Measurements from ENCODE around the gene STAB1. TPM values are rescaled to one million over a fixed set of nuclear protein-coding genes. Genes with fewer than 3 reads are reported as not detected.

STAB1 gene
- total and polyA plus RNA-seq, 10 of the 15 experiments (the other 5 are each of a cell fraction or from before 2014, with no cell fraction given) = 0.46 TPM; not detected in 9

GRCh38 chr3:52458770-52459545 lies 36.2 kb upstream of the STAB1 start:
- Histone ChIP-seq H3K27ac (ENCODE audit: control insufficient read depth, insufficient read depth) (0 out of 2 replicates have a peak overlapping the region, but pooled peaks have one; percentile 29), H3K36me3 (ENCODE audit: control insufficient read depth in 2 of 2, insufficient read depth in 2 of 2, low read length in 1 of 2) (peaks cover 0 to 17% of the 10 kb centered on the region in 2 experiments), H3K79me2 (ENCODE audit: control insufficient read depth, insufficient read depth, low read length) (peaks cover 26% of the 10 kb centered on the region), H3K9me3 (replicated peaks; ENCODE audit: control insufficient read depth, insufficient read depth, low read length) (no peaks in the 10 kb centered on the region), H3K9ac (ENCODE audit: control insufficient read depth, insufficient read depth, low read length) (no peak overlapping the region), H3K27me3 (replicated peaks in 1 of 2; ENCODE audit: control insufficient read depth in 2 of 2, insufficient read depth in 2 of 2, low read length in 1 of 2) (no peaks in the 10 kb centered on the region), H4K20me1 (ENCODE audit: control insufficient read depth, insufficient read depth) (no peaks in the 10 kb centered on the region), H3K4me3 (no peak overlapping the region), H3K4me2 (ENCODE audit: control insufficient read depth, insufficient read depth) (peak overlapping the region; percentile 6), H2AFZ (ENCODE audit: control insufficient read depth, low read depth, low read length) (no peak overlapping the region), H3K4me1 (ENCODE audit: control insufficient read depth, insufficient read depth, low read length) (peaks cover 36% of the 10 kb centered on the region)
- DNase-seq (ENCODE audit: low read depth, low spot score) (peak; percentile 27), ATAC-seq (peak; percentile 54), FAIRE-seq (no peak)
- intact Hi-C loops (cut with micrococcal nuclease; ENCODE audit: unreplicated experiment) = loop anchor here (5.0 to 10.0 kb wide), 2 partner anchors 78 to 226 kb away; partner anchors contain the start of genes GNL3, PBRM1 and UQCC5
- ChIA-PET SMC1A (ENCODE audit: uncharacterized antibody, unreplicated experiment) (interaction anchor here (0.7 to 1.2 kb wide), 5 partner anchors 11 to 318 kb away, joined by 3 to 4 read pairs (median 3); partner anchors contain the start of gene ITIH1), RAD21 (ENCODE audit: unreplicated experiment) (interaction anchor here (0.7 to 1.4 kb wide), 6 partner anchors 9 to 168 kb away, joined by 3 read pairs; partner anchors contain the start of gene UQCC5), CTCF (interaction anchor here (0.6 to 5.1 kb wide), 6 partner anchors 12 to 225 kb away, joined by 3 to 34 read pairs (median 4); partner anchors contain the start of gene SEMA3G), POLR2A (interaction anchor here (0.5 to 1.7 kb wide), 5 partner anchors 11 to 959 kb away, joined by 3 to 9 read pairs (median 4); no protein-coding TSS in a partner anchor)
- in situ Hi-C loops (cut with MboI) = no loop called here
- peak; percentile 40; the same call in 1 of the 2 replicates for TF ChIP-seq ATF7 (IDR thresholded peaks at IDR 0.05; ENCODE audit: low read depth)
- TF ChIP-seq CREB1 (IDR thresholded peaks at IDR 0.05; ENCODE audit: low read depth) = peak; percentile 65; the same call in 1 of the 2 replicates
- peak; percentile 47; the same call in 1 of the 2 replicates for TF ChIP-seq RUNX3 (IDR thresholded peaks at IDR 0.05; ENCODE audit: low read length)
- peak; percentile 78 for TF ChIP-seq NR2F1 (conservative IDR thresholded peaks at IDR 0.05)
- TF ChIP-seq MAX (IDR thresholded peaks at IDR 0.05; ENCODE audit: low read depth, low read length) = no peak
- TF ChIP-seq CREM (IDR thresholded peaks at IDR 0.05; ENCODE audit: low read depth) = peak; percentile 17; the same call in 1 of the 2 replicates
- no peak for TF ChIP-seq FOXK2 (IDR thresholded peaks at IDR 0.05)
- TF ChIP-seq CBFB (IDR thresholded peaks at IDR 0.05; ENCODE audit: low read depth) = 0 out of 2 replicates have a peak, but pooled peaks have one; percentile 16
- 47% methylated on average over 14 of the region's 14 CpGs for WGBS (ENCODE audit: insufficient coverage, insufficient replicate concordance, low lambda C conversion rate, missing lambda C conversion rate)
- BruUV-seq (replicated peaks) = TSS peak; percentile 47

Measured in GM12878 (cell line).